ENCODE data around the gene RNASE8. TPM values are rescaled to one million over a fixed set of nuclear protein-coding genes. Genes with fewer than 3 reads are reported as not detected.

RNASE8 gene
- total RNA-seq, 1 experiment from 2014 or later = not detected

GRCh38 chr14:21042918-21043317 lies 14.7 kb upstream of the RNASE8 start:
- no peak overlapping the region for H3K4me3 ChIP-seq (ENCODE audit: low read depth, low read length)
- no peaks in the 10 kb centered on the region for H3K9me3 ChIP-seq
- peaks cover 18% of the 10 kb centered on the region for H3K4me1 Mint-ChIP-seq (ENCODE audit: low read depth, unreplicated experiment)
- TF ChIP-seq CTCF (IDR thresholded peaks at IDR 0.05; ENCODE audit: insufficient read depth in 1 of 2, low read depth in 1 of 2, low read length in 1 of 2, severe bottlenecking in 1 of 2, unreplicated experiment in 1 of 2) = no peak
- no peaks in the 10 kb centered on the region for H3K36me3 ChIP-seq (ENCODE audit: control insufficient read depth, insufficient read depth, low read length)
- intact Hi-C loops (cut with micrococcal nuclease; ENCODE audit: unreplicated experiment) = no loop called here
- DNase-seq = no peak
- no peaks in the 10 kb centered on the region for H3K36me3 Mint-ChIP-seq (ENCODE audit: insufficient read depth, unreplicated experiment)
- CTCF ChIA-PET = interaction anchor here (0.7 kb wide), 1 partner anchor 28 kb away, joined by 3 read pairs; no protein-coding TSS in a partner anchor
- no TSS peak for BruUV-seq (replicated peaks)
- peaks cover 16% of the 10 kb centered on the region for H3K27me3 Mint-ChIP-seq (ENCODE audit: insufficient read depth, unreplicated experiment)
- H3K27me3 ChIP-seq (replicated peaks; ENCODE audit: control insufficient read depth, insufficient read depth, low read length) = no peaks in the 10 kb centered on the region
- POLR2A ChIA-PET = interaction anchor here (0.6 kb wide), 1 partner anchor 430 kb away, joined by 4 read pairs; no protein-coding TSS in a partner anchor
- peaks cover 21% of the 10 kb centered on the region for H3K4me1 ChIP-seq
- no peak overlapping the region for H3K4me3 Mint-ChIP-seq (ENCODE audit: unreplicated experiment)
- H3K27ac Mint-ChIP-seq (ENCODE audit: unreplicated experiment) = no peak overlapping the region
- no peaks in the 10 kb centered on the region for H3K9me3 Mint-ChIP-seq (ENCODE audit: unreplicated experiment)

- ChIA-PET CTCF (interaction anchor here (1.1 to 1.5 kb wide), 3 partner anchors 28 to 73 kb away, joined by 3 to 10 read pairs (median 3); no protein-coding TSS in a partner anchor), POLR2A (interaction anchor here (0.6 kb wide), 1 partner anchor 430 kb away, joined by 4 read pairs; no protein-coding TSS in a partner anchor)
- H3K4me1 ChIP-seq = peaks cover 15% of the 10 kb centered on the region
- no peak overlapping the region for H3K27ac Mint-ChIP-seq (ENCODE audit: unreplicated experiment)
- peaks cover 13% of the 10 kb centered on the region for H3K4me1 Mint-ChIP-seq (ENCODE audit: low read depth, unreplicated experiment)
- H3K4me3 Mint-ChIP-seq (ENCODE audit: unreplicated experiment) = no peak overlapping the region
- H3K9me3 Mint-ChIP-seq (ENCODE audit: unreplicated experiment) = no peaks in the 10 kb centered on the region
- no peak overlapping the region for H3K4me3 ChIP-seq (ENCODE audit: low read depth, low read length)
- H3K9me3 ChIP-seq = no peaks in the 10 kb centered on the region
- intact Hi-C loops (cut with micrococcal nuclease; ENCODE audit: unreplicated experiment) = no loop called here
- TF ChIP-seq CTCF (IDR thresholded peaks at IDR 0.05; ENCODE audit: insufficient read depth in 1 of 2, low read depth in 1 of 2, low read length in 1 of 2, severe bottlenecking in 1 of 2, unreplicated experiment in 1 of 2) = no peak
- H3K36me3 Mint-ChIP-seq (ENCODE audit: insufficient read depth, unreplicated experiment) = no peaks in the 10 kb centered on the region
- no peaks in the 10 kb centered on the region for H3K36me3 ChIP-seq (ENCODE audit: control insufficient read depth, insufficient read depth, low read length)
- H3K27me3 Mint-ChIP-seq (ENCODE audit: insufficient read depth, unreplicated experiment) = peaks cover 16% of the 10 kb centered on the region
- no TSS peak for BruUV-seq (replicated peaks)
- no peak for DNase-seq
- H3K27me3 ChIP-seq (replicated peaks; ENCODE audit: control insufficient read depth, insufficient read depth, low read length) = no peaks in the 10 kb centered on the region
Measured at GRCh38 chr14:21043387-21043973, 14.1 kb upstream of the RNASE8 start.

- H3K4me3 ChIP-seq (ENCODE audit: low read depth, low read length) = no peak overlapping the region
- H3K36me3 ChIP-seq (ENCODE audit: control insufficient read depth, insufficient read depth, low read length) = no peaks in the 10 kb centered on the region
- Mint-ChIP-seq H3K36me3 (ENCODE audit: insufficient read depth, unreplicated experiment) (no peaks in the 10 kb centered on the region), H3K4me1 (ENCODE audit: low read depth, unreplicated experiment) (peaks cover 6% of the 10 kb centered on the region), H3K27me3 (ENCODE audit: insufficient read depth, unreplicated experiment) (peaks cover 16% of the 10 kb centered on the region), H3K9me3 (ENCODE audit: unreplicated experiment) (no peaks in the 10 kb centered on the region), H3K4me3 (ENCODE audit: unreplicated experiment) (no peak overlapping the region), H3K27ac (ENCODE audit: unreplicated experiment) (no peak overlapping the region)
- peaks cover 9% of the 10 kb centered on the region; the same call in 1 of the 2 replicates for H3K4me1 ChIP-seq
- TF ChIP-seq CTCF (IDR thresholded peaks at IDR 0.05; ENCODE audit: insufficient read depth in 1 of 2, low read depth in 1 of 2, low read length in 1 of 2, severe bottlenecking in 1 of 2, unreplicated experiment in 1 of 2) = no peak
- intact Hi-C loops (cut with micrococcal nuclease; ENCODE audit: unreplicated experiment) = no loop called here
- no peak for DNase-seq
- no TSS peak for BruUV-seq (replicated peaks)
- CTCF ChIA-PET = interaction anchor here (1.1 to 1.5 kb wide), 3 partner anchors 29 to 73 kb away, joined by 3 to 10 read pairs (median 3); no protein-coding TSS in a partner anchor
- H3K27me3 ChIP-seq (replicated peaks; ENCODE audit: control insufficient read depth, insufficient read depth, low read length) = no peaks in the 10 kb centered on the region
- H3K9me3 ChIP-seq = no peaks in the 10 kb centered on the region
- POLR2A ChIA-PET = no interaction called here
Measured at GRCh38 chr14:21043974-21044618, 13.5 kb upstream of the RNASE8 start.

All from Caco-2 (cell line).